Tibial nerve (tissue), 4 donors: Measurements from ENCODE around the gene MALRD1.

ENCODE experiments used
- EP300 ChIP-seq, 2 donors: sonication (generic); formaldehyde crosslinking; IDR thresholded peaks; one replicate each; pipeline ENCODE4 v1.6.1; 2017; ENCODE audit warnings: antibody characterized with exemption in 2 of 2, mild to moderate bottlenecking in 1 of 2
- POLR2A ChIP-seq, 2 donors: fragments of 450-650 bp; IDR thresholded peaks; one replicate each; pipeline ENCODE4 v1.6.1; 2017; ENCODE audit warnings: antibody characterized with exemption in 2 of 2, mild to moderate bottlenecking in 2 of 2, moderate library complexity in 2 of 2
- TF ChIP-seq, protein P1 (sequence below), 5 experiments: fragments of 200-600 bp in 3 of 5; fragments of 450-650 bp in 2 of 5; sonication (generic) in 3 of 5; IDR thresholded peaks; one replicate each; pipeline ENCODE4 v1.5.1; 2016 to 2019; ENCODE audit warnings: antibody characterized with exemption in 5 of 5, mild to moderate bottlenecking in 3 of 5, moderate library complexity in 2 of 5

DNA sequence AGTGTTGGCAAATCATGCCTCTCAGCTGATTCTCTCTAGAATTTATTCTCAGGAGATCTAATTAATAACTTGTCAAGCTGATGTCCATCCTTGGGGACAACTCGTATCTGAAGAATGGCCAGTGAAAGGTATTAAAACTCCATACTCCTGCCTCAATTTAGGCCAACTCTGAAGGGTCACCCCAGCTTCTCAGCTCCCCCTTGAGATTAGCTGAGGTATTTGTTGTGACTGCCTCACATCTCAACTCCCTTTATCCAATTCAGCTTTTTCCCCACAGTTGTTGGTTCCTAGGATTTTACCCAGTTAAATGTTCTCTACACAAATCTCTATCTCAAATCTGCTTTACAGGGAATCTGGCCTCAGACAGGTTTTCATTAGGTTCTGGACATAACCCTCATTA, 182.4 kb downstream of the MALRD1 start:
- TF ChIP-seq, protein P1, sequence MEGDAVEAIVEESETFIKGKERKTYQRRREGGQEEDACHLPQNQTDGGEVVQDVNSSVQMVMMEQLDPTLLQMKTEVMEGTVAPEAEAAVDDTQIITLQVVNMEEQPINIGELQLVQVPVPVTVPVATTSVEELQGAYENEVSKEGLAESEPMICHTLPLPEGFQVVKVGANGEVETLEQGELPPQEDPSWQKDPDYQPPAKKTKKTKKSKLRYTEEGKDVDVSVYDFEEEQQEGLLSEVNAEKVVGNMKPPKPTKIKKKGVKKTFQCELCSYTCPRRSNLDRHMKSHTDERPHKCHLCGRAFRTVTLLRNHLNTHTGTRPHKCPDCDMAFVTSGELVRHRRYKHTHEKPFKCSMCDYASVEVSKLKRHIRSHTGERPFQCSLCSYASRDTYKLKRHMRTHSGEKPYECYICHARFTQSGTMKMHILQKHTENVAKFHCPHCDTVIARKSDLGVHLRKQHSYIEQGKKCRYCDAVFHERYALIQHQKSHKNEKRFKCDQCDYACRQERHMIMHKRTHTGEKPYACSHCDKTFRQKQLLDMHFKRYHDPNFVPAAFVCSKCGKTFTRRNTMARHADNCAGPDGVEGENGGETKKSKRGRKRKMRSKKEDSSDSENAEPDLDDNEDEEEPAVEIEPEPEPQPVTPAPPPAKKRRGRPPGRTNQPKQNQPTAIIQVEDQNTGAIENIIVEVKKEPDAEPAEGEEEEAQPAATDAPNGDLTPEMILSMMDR (IDR thresholded peaks at IDR 0.05), result no peak
- no peak for TF ChIP-seq POLR2A (IDR thresholded peaks at IDR 0.05)
- no peak for TF ChIP-seq EP300 (IDR thresholded peaks at IDR 0.05)
